NCI-H1417 (cell line): ENCODE measurements around the gene PTPRG.
A peak's percentile ranks its signal among the peaks of the same experiment; 100 is the strongest.
"Not testable (repeated sequence)": the region's sequence is repeated elsewhere in the genome, so short reads cannot be mapped to it uniquely, and the experiment has no call there.

Experiments
- DNase-seq, 3 experiments: peaks; one replicate each; lab custom pipeline; 2025; lab: John Stamatoyannopoulos, UW

Gene PTPRG

GRCh38 chr3:61802772-61803171 lies 241.4 kb downstream of the PTPRG start:
- peak in 2 of 3 experiments; percentile 3 to 49 for DNase-seq

GRCh38 chr3:61803983-61804382 lies 242.6 kb downstream of the PTPRG start:
- peak in 1 of 3 experiments; percentile 65 for DNase-seq

GRCh38 chr3:61804782-61805181 lies 243.4 kb downstream of the PTPRG start:
- no peak for DNase-seq

- peak in 2 of 3 experiments; percentile 6 to 45 for DNase-seq
Observed at GRCh38 chr3:61805510-61806080, 244.2 kb downstream of the PTPRG start.

- no peak for DNase-seq
Observed at GRCh38 chr3:61806810-61807209, 245.4 kb downstream of the PTPRG start.

GRCh38 chr3:61807865-61808276 lies 246.5 kb downstream of the PTPRG start:
- DNase-seq: peak; percentile 3 to 56 (median 19)

GRCh38 chr3:61808526-61808925 lies 247.2 kb downstream of the PTPRG start:
- DNase-seq: no peak

GRCh38 chr3:61808999-61809398 lies 247.6 kb downstream of the PTPRG start:
- DNase-seq: no peak

GRCh38 chr3:61809879-61810278 lies 248.5 kb downstream of the PTPRG start:
- peak in 1 of 3 experiments; percentile 45 for DNase-seq

- no peak for DNase-seq
Observed at GRCh38 chr3:61810953-61811497, 249.7 kb downstream of the PTPRG start.

GRCh38 chr3:61811652-61812051 lies 250.3 kb downstream of the PTPRG start:
- DNase-seq: no peak

- no peak for DNase-seq
Observed at GRCh38 chr3:61812085-61812484, 250.7 kb downstream of the PTPRG start.

- DNase-seq: no peak
Observed at GRCh38 chr3:61812517-61812916, 251.1 kb downstream of the PTPRG start.

- no peak for DNase-seq
Observed at GRCh38 chr3:61813636-61814035, 252.3 kb downstream of the PTPRG start.

GRCh38 chr3:61814674-61815073 lies 253.3 kb downstream of the PTPRG start:
- peak in 1 of 3 experiments; percentile 25 for DNase-seq

GRCh38 chr3:61816304-61816703 lies 254.9 kb downstream of the PTPRG start:
- DNase-seq: not testable (repeated sequence)

GRCh38 chr3:61819861-61820260 lies 258.5 kb downstream of the PTPRG start:
- no peak for DNase-seq

GRCh38 chr3:61820306-61820992 lies 259.1 kb downstream of the PTPRG start:
- DNase-seq: no peak

- DNase-seq: no peak
Observed at GRCh38 chr3:61821823-61822251, 260.5 kb downstream of the PTPRG start.

- DNase-seq: no peak
Observed at GRCh38 chr3:61822588-61822987, 261.2 kb downstream of the PTPRG start.

GRCh38 chr3:61824553-61825135 lies 263.3 kb downstream of the PTPRG start:
- DNase-seq: no peak

GRCh38 chr3:61826161-61826560 lies 264.8 kb downstream of the PTPRG start:
- no peak for DNase-seq
